Breast epithelium (tissue), 3 donors: Measurements from ENCODE around the gene ADORA1.

Experiments
- CTCF ChIP-seq, 3 donors: fragments of 450-650 bp; IDR thresholded peaks; one replicate each; pipeline ENCODE4 v1.5.1; 2016 to 2017; ENCODE audit warnings: antibody characterized with exemption in 3 of 3, mild to moderate bottlenecking in 3 of 3, moderate library complexity in 3 of 3
- POLR2AphosphoS5 ChIP-seq, 3 donors: sonication (generic); formaldehyde crosslinking; IDR thresholded peaks; one replicate each; pipeline ENCODE4 v1.6.1; 2017; ENCODE audit warnings: antibody characterized with exemption in 3 of 3

- TF ChIP-seq CTCF (IDR thresholded peaks at IDR 0.05) = no peak
- TF ChIP-seq POLR2AphosphoS5 (IDR thresholded peaks at IDR 0.05) = no peak
Measured at GRCh38 chr1:203099805-203100515, 27.6 kb upstream of the ADORA1 start.
